Loucy (cell line): ENCODE measurements around the gene RGS3.

Experiments
- EZH2phosphoT487 ChIP-seq: fragments of 200-600 bp; IDR thresholded peaks from 2 replicates; pipeline ENCODE4 v1.6.1; 2018; ENCODE audit warnings: antibody characterized with exemption, mild to moderate bottlenecking, moderate library complexity, borderline replicate concordance
- TF ChIP-seq, protein P1 (sequence below): fragments of 200-600 bp; sonication (generic); conservative IDR thresholded peaks from 2 replicates; pipeline ENCODE4 v1.5.1; 2014; ENCODE audit warnings: mild to moderate bottlenecking, antibody characterized with exemption, low read length

GRCh38 chr9:113584428-113585084 lies 121.0 kb downstream of the RGS3 start:
- TF ChIP-seq, protein P1, sequence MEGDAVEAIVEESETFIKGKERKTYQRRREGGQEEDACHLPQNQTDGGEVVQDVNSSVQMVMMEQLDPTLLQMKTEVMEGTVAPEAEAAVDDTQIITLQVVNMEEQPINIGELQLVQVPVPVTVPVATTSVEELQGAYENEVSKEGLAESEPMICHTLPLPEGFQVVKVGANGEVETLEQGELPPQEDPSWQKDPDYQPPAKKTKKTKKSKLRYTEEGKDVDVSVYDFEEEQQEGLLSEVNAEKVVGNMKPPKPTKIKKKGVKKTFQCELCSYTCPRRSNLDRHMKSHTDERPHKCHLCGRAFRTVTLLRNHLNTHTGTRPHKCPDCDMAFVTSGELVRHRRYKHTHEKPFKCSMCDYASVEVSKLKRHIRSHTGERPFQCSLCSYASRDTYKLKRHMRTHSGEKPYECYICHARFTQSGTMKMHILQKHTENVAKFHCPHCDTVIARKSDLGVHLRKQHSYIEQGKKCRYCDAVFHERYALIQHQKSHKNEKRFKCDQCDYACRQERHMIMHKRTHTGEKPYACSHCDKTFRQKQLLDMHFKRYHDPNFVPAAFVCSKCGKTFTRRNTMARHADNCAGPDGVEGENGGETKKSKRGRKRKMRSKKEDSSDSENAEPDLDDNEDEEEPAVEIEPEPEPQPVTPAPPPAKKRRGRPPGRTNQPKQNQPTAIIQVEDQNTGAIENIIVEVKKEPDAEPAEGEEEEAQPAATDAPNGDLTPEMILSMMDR = no peak
- TF ChIP-seq EZH2phosphoT487 = no peak
